Bone marrow (tissue), 2 donors: Measurements from ENCODE around the gene PTBP2.
"Not testable (repeated sequence)": the region's sequence is repeated elsewhere in the genome, so short reads cannot be mapped to it uniquely, and the experiment has no call there.

Experiments used
- DNase-seq, 2 donors: peaks; one replicate each; lab custom pipeline; 2025; lab: John Stamatoyannopoulos, UW

PTBP2 gene

GRCh38 chr1:96730574-96731298 lies 9.2 kb downstream of the PTBP2 start:
- DNase-seq = no peak

- no peak for DNase-seq
Measured at GRCh38 chr1:96741335-96741734, 19.8 kb downstream of the PTBP2 start.

- no peak for DNase-seq
Measured at GRCh38 chr1:96746440-96747420, 25.1 kb downstream of the PTBP2 start.

- DNase-seq = no peak
Measured at GRCh38 chr1:96747565-96747964, 26.0 kb downstream of the PTBP2 start.

- no peak for DNase-seq
Measured at GRCh38 chr1:96748078-96748477, 26.5 kb downstream of the PTBP2 start.

GRCh38 chr1:96749618-96750017 lies 28.0 kb downstream of the PTBP2 start:
- no peak for DNase-seq

- DNase-seq = no peak
Measured at GRCh38 chr1:96752394-96752793, 30.8 kb downstream of the PTBP2 start.

- no peak for DNase-seq
Measured at GRCh38 chr1:96756789-96757188, 35.2 kb downstream of the PTBP2 start.

GRCh38 chr1:96762586-96762985 lies 41.0 kb downstream of the PTBP2 start:
- DNase-seq = not testable (repeated sequence)

GRCh38 chr1:96763514-96763913 lies 41.9 kb downstream of the PTBP2 start:
- DNase-seq = no peak

- DNase-seq = no peak
Measured at GRCh38 chr1:96764469-96764868, 42.9 kb downstream of the PTBP2 start.

GRCh38 chr1:96771847-96772246 lies 50.3 kb downstream of the PTBP2 start:
- no peak for DNase-seq

GRCh38 chr1:96772349-96772748 lies 50.8 kb downstream of the PTBP2 start:
- DNase-seq = no peak

GRCh38 chr1:96772972-96773371 lies 51.4 kb downstream of the PTBP2 start:
- DNase-seq = no peak

GRCh38 chr1:96782206-96782605 lies 60.6 kb downstream of the PTBP2 start:
- DNase-seq = no peak

- DNase-seq = no peak
Measured at GRCh38 chr1:96782856-96783255, 61.3 kb downstream of the PTBP2 start.

GRCh38 chr1:96790599-96790998 lies 69.0 kb downstream of the PTBP2 start:
- no peak for DNase-seq

- DNase-seq = no peak
Measured at GRCh38 chr1:96792220-96792619, 70.6 kb downstream of the PTBP2 start.

GRCh38 chr1:96801696-96802095 lies 80.1 kb downstream of the PTBP2 start:
- DNase-seq = not testable (repeated sequence)

GRCh38 chr1:96804648-96805047 lies 83.1 kb downstream of the PTBP2 start:
- no peak for DNase-seq

- DNase-seq = no peak
Measured at GRCh38 chr1:96808191-96808590, 86.6 kb downstream of the PTBP2 start.

- DNase-seq = no peak
Measured at GRCh38 chr1:96815914-96816313, 94.3 kb downstream of the PTBP2 start.

GRCh38 chr1:96820107-96820506 lies 98.5 kb downstream of the PTBP2 start:
- DNase-seq = no peak
